Measurements from ENCODE around the gene TPM2.

Gene TPM2

DNA sequence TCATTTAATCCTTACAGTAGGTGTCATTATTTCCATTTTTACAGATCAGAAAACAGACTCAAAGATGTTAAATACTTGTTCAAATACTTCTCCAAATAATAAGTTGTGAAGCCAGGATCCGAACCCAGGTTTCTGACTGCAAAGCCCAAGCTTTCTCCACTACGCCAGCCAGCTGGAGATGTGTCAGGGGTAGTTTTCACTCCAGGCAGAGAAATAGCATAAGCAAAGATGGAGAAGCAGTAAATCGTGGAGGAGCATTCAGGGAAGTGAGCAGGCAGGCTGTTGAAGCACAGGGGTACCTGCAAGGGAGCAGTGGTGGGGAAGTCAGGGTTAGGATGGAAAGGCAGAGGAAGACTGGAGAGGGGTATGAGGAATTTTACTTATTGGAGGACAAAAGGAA is 39.4 kb upstream of the TPM2 start:
- TF ChIP-seq, protein P1, sequence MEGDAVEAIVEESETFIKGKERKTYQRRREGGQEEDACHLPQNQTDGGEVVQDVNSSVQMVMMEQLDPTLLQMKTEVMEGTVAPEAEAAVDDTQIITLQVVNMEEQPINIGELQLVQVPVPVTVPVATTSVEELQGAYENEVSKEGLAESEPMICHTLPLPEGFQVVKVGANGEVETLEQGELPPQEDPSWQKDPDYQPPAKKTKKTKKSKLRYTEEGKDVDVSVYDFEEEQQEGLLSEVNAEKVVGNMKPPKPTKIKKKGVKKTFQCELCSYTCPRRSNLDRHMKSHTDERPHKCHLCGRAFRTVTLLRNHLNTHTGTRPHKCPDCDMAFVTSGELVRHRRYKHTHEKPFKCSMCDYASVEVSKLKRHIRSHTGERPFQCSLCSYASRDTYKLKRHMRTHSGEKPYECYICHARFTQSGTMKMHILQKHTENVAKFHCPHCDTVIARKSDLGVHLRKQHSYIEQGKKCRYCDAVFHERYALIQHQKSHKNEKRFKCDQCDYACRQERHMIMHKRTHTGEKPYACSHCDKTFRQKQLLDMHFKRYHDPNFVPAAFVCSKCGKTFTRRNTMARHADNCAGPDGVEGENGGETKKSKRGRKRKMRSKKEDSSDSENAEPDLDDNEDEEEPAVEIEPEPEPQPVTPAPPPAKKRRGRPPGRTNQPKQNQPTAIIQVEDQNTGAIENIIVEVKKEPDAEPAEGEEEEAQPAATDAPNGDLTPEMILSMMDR (IDR thresholded peaks at IDR 0.05; ENCODE audit: low read depth, low read length) = no peak
- H3K9me3 ChIP-seq = no peaks in the 10 kb centered on the region
- DNase-seq = no peak
- no peaks in the 10 kb centered on the region for H3K27me3 ChIP-seq
- H3K36me3 ChIP-seq = peaks cover 15% of the 10 kb centered on the region
- no peak overlapping the region for H3K4me3 ChIP-seq (ENCODE audit: low read depth, low read length)
- H3K4me1 ChIP-seq = peaks cover 9% of the 10 kb centered on the region

DNA sequence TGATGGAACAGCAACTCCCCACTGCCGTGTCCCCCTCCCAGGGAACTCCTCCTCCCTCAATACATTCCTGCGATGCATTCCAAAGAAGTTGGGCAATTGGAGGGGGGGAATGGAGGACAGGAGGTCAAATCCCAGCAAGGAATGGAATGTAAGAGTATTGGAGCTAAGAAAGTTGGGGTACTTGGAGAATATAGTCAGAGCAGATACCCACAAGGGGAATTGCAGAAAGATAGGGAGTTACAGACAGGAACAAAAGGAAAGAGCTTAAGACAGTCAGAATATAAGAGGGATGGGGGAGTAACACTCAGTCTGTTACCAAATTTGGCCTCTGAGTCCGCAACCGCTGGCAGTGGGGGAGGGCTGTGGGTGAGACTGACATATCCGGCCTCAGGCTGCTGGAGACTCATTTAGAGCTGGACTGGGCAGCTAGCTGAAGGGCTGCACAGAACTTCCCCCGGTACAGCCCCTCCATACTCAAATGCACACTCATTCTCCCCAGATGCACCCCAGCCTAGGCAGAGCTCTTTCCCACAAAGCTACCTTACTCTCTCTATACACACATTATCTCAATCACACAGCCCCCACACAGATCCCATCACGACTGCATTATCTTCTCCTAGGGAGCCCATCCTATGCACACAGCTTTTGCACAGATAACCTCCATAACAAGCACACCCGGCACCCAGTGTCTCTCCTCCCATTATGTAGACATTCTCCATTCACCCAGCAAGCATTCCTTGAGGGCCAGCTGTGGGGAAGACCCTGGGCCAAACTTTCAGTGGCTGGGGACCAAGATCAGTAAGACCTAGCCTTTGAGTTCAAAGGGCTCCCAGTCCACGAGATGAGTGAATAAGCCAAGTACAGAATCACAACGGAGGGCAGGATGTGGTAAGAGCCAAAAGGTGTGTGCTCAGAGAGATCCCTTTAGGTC is 38.6 kb upstream of the TPM2 start:
- no peaks in the 10 kb centered on the region for H3K9me3 ChIP-seq
- no peak for DNase-seq
- no peaks in the 10 kb centered on the region for H3K27me3 ChIP-seq
- TF ChIP-seq, protein P1 (IDR thresholded peaks at IDR 0.05; ENCODE audit: low read depth, low read length) = no peak
- no peak overlapping the region for H3K4me3 ChIP-seq (ENCODE audit: low read depth, low read length)
- H3K36me3 ChIP-seq = peaks cover 22% of the 10 kb centered on the region
- peaks cover 9% of the 10 kb centered on the region for H3K4me1 ChIP-seq

DNA sequence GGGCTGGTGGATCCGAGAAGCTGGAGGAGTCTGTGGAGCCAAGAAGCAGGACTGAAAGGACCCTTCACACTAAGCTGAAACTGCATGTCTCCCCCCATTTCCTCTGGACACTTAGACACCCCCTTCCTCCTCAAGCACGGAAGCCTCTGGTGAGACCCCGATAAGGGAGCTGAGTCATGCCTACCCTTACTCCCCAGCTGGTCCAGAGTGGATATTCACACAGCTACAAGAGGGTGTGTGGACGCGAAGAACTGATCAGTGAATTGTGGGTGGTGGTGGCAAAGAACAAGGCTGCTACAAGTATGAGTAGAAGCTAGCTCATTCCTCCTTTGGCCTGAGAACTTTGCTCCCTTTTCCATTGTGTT is 37.9 kb upstream of the TPM2 start:
- Histone ChIP-seq H3K9me3 (no peaks in the 10 kb centered on the region), H3K4me1 (peaks cover 9% of the 10 kb centered on the region), H3K4me3 (ENCODE audit: low read depth, low read length) (no peak overlapping the region), H3K27me3 (no peaks in the 10 kb centered on the region), H3K36me3 (peaks cover 24% of the 10 kb centered on the region)
- no peak for DNase-seq
- TF ChIP-seq, protein P1 (IDR thresholded peaks at IDR 0.05; ENCODE audit: low read depth, low read length) = no peak

GRCh38 chr9:35726931-35727330 is 37.2 kb upstream of the TPM2 start:
- TF ChIP-seq, protein P1 (IDR thresholded peaks at IDR 0.05; ENCODE audit: low read depth, low read length) = no peak
- Histone ChIP-seq H3K9me3 (no peaks in the 10 kb centered on the region), H3K4me1 (peaks cover 9% of the 10 kb centered on the region), H3K27me3 (no peaks in the 10 kb centered on the region), H3K36me3 (peaks cover 29% of the 10 kb centered on the region), H3K4me3 (ENCODE audit: low read depth, low read length) (no peak overlapping the region)
- no peak for DNase-seq

GRCh38 chr9:35725362-35725761 is 35.6 kb upstream of the TPM2 start:
- H3K4me1 ChIP-seq = no peaks in the 10 kb centered on the region; the same call in 1 of the 2 replicates
- TF ChIP-seq, protein P1 (IDR thresholded peaks at IDR 0.05; ENCODE audit: low read depth, low read length) = no peak
- H3K36me3 ChIP-seq = peaks cover 40% of the 10 kb centered on the region
- no peak overlapping the region for H3K4me3 ChIP-seq (ENCODE audit: low read depth, low read length)
- no peaks in the 10 kb centered on the region for H3K27me3 ChIP-seq
- DNase-seq = no peak
- no peaks in the 10 kb centered on the region for H3K9me3 ChIP-seq

- Histone ChIP-seq H3K36me3 (peaks cover 54% of the 10 kb centered on the region), H3K4me3 (ENCODE audit: low read depth, low read length) (no peak overlapping the region), H3K27me3 (no peaks in the 10 kb centered on the region), H3K4me1 (no peaks in the 10 kb centered on the region; the same call in 1 of the 2 replicates), H3K9me3 (no peaks in the 10 kb centered on the region)
- no peak for DNase-seq
- TF ChIP-seq, protein P1 (IDR thresholded peaks at IDR 0.05; ENCODE audit: low read depth, low read length) = no peak
Measured at GRCh38 chr9:35723908-35724307, 34.2 kb upstream of the TPM2 start.

All from BE2C (cell line).